Measurements from ENCODE around the gene NOS1AP.

DNA sequence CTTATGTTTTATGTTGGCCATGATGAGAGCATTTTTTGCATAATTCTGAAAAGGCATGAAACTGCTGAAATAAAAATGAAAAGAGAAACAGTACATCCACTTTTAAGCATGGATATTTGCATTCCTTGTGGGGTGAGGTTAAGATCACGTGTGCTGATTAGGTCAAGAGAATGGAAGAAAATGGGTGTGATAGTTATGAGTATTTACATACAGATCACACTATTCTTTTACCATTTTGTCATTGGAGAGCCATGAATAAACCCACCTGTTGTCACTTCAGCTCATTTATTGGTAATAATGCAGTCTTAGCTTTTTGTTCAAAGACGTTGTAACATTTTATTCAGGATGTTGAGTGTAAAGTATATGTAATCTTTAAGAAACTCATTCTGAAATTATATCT lies 153.2 kb downstream of the NOS1AP start:
- TF ChIP-seq EP300 (IDR thresholded peaks at IDR 0.05; ENCODE audit: low read depth), result no peak
- TF ChIP-seq POLR2AphosphoS5 (IDR thresholded peaks at IDR 0.05), result no peak
- TF ChIP-seq, protein P1, sequence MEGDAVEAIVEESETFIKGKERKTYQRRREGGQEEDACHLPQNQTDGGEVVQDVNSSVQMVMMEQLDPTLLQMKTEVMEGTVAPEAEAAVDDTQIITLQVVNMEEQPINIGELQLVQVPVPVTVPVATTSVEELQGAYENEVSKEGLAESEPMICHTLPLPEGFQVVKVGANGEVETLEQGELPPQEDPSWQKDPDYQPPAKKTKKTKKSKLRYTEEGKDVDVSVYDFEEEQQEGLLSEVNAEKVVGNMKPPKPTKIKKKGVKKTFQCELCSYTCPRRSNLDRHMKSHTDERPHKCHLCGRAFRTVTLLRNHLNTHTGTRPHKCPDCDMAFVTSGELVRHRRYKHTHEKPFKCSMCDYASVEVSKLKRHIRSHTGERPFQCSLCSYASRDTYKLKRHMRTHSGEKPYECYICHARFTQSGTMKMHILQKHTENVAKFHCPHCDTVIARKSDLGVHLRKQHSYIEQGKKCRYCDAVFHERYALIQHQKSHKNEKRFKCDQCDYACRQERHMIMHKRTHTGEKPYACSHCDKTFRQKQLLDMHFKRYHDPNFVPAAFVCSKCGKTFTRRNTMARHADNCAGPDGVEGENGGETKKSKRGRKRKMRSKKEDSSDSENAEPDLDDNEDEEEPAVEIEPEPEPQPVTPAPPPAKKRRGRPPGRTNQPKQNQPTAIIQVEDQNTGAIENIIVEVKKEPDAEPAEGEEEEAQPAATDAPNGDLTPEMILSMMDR (IDR thresholded peaks at IDR 0.05), result no peak

Data from transverse colon (tissue), 4 donors.